GM10248 (cell line): ENCODE data around the gene ACTR6.

Experiments
- CTCF ChIA-PET: fragments of 300-600 bp; sonication (Branson Sonifier 250); formaldehyde crosslinking; extraction: SDS; loops from one replicate; lab custom pipeline; 2021; ENCODE audit warnings: antibody characterized with exemption; lab: Yijun Ruan, JAX
- POLR2A ChIA-PET: fragments of 350-650 bp; sonication (Branson Sonifier 250); formaldehyde crosslinking; extraction: SDS; loops from one replicate; lab custom pipeline; 2020; ENCODE audit warnings: antibody characterized with exemption; lab: Yijun Ruan, JAX
- DNase-seq: peaks from one replicate; pipeline ENCODE4 v3.0.0; 2012; ENCODE audit errors: extremely low spot score
- CTCF ChIP-seq: IDR thresholded peaks from 2 replicates; pipeline ENCODE4 v1.5.1; 2012; ENCODE audit warnings: mild to moderate bottlenecking, low read depth; ENCODE audit errors: extremely low read depth, missing control alignments, control extremely low read depth

ACTR6 gene

GRCh38 chr12:100200463-100201181 lies at the start of gene ACTR6:
TSS of gene ACTR6 (plus strand) at chr12:100200815. CDS start at chr12:100200852, 37 bp downstream.
- DNase-seq, result peak; percentile 92
- CTCF ChIA-PET, result interaction anchor here (0.6 to 2.0 kb wide), 10 partner anchors 9 to 164 kb away, joined by 3 to 10 read pairs (median 3); partner anchors contain the start of genes DEPDC4 and SCYL2
- no peak for TF ChIP-seq CTCF
- POLR2A ChIA-PET, result interaction anchor here (0.6 kb wide), 1 partner anchor 20 kb away, joined by 5 read pairs; no protein-coding TSS in a partner anchor

GRCh38 chr12:100151769-100152168 lies 48.8 kb upstream of the ACTR6 start:
- ChIA-PET CTCF (interaction anchor here (1.6 to 4.6 kb wide), 2 partner anchors 13 to 35 kb away, joined by 3 to 51 read pairs; no protein-coding TSS in a partner anchor), POLR2A (no interaction called here)
- TF ChIP-seq CTCF, result no peak
- DNase-seq, result no peak

GRCh38 chr12:100153131-100153530 lies 47.5 kb upstream of the ACTR6 start:
- no peak for TF ChIP-seq CTCF
- POLR2A ChIA-PET, result no interaction called here
- DNase-seq, result no peak
- CTCF ChIA-PET, result interaction anchor here (0.7 to 4.6 kb wide), 7 partner anchors 8 to 93 kb away, joined by 3 to 51 read pairs (median 10); no protein-coding TSS in a partner anchor

GRCh38 chr12:100154474-100155247 lies 46.0 kb upstream of the ACTR6 start:
- ChIA-PET POLR2A (no interaction called here), CTCF (interaction anchor here (0.8 to 4.6 kb wide), 27 partner anchors 10 to 518 kb away, joined by 3 to 51 read pairs (median 4); partner anchors contain the start of gene ACTR6)
- peak; percentile 84 for TF ChIP-seq CTCF
- peak; percentile 78 for DNase-seq

- no peak for DNase-seq
- ChIA-PET CTCF (interaction anchor here (1.6 to 1.8 kb wide), 2 partner anchors 20 to 36 kb away, joined by 4 read pairs; no protein-coding TSS in a partner anchor), POLR2A (no interaction called here)
- TF ChIP-seq CTCF, result no peak
Observed at GRCh38 chr12:100156731-100157426, 43.7 kb upstream of the ACTR6 start.
